GM10266 (cell line): ENCODE data around the gene DPYSL3.

Experiments
- DNase-seq: peaks from one replicate; pipeline ENCODE4 v3.0.0; 2012; ENCODE audit errors: extremely low spot score
- TF ChIP-seq, protein P1 (sequence below): IDR thresholded peaks from 2 replicates; pipeline ENCODE4 v1.5.1; 2012; ENCODE audit warnings: mild to moderate bottlenecking, low read depth; ENCODE audit not compliant: control insufficient read depth, insufficient read depth; ENCODE audit errors: missing control alignments

DPYSL3 gene

DNA sequence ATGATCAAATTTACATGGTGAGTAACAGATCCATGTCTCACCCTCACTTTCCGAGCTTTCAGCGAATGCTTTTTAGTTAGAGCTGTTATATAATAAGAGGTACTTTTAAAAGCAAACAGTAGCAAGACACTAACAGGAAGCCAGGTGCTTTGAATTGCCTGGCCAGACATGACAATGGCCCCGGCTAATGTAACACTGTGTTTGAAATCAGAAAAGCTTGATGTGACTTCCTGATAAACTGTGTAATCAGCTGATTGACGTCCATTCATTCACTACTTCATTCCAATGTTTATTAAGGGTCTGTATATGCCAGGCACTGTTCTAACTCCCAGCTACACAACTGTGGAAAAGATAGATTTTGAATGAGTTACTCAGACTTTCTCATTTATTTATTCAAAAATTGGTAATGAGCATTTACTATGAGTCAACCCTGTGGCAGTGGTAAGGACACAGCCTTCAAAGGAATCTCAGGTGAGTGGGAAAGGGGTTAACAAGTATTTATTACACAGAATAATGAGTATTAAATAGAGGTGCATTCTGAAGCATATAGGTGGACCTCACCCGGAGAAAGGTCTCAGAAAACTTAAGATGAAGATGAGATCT lies 26.6 kb downstream of the DPYSL3 start:
- TF ChIP-seq, protein P1, sequence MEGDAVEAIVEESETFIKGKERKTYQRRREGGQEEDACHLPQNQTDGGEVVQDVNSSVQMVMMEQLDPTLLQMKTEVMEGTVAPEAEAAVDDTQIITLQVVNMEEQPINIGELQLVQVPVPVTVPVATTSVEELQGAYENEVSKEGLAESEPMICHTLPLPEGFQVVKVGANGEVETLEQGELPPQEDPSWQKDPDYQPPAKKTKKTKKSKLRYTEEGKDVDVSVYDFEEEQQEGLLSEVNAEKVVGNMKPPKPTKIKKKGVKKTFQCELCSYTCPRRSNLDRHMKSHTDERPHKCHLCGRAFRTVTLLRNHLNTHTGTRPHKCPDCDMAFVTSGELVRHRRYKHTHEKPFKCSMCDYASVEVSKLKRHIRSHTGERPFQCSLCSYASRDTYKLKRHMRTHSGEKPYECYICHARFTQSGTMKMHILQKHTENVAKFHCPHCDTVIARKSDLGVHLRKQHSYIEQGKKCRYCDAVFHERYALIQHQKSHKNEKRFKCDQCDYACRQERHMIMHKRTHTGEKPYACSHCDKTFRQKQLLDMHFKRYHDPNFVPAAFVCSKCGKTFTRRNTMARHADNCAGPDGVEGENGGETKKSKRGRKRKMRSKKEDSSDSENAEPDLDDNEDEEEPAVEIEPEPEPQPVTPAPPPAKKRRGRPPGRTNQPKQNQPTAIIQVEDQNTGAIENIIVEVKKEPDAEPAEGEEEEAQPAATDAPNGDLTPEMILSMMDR: no peak
- DNase-seq: no peak

- DNase-seq: no peak
Measured at GRCh38 chr5:147482706-147483180, 27.1 kb downstream of the DPYSL3 start.

DNA sequence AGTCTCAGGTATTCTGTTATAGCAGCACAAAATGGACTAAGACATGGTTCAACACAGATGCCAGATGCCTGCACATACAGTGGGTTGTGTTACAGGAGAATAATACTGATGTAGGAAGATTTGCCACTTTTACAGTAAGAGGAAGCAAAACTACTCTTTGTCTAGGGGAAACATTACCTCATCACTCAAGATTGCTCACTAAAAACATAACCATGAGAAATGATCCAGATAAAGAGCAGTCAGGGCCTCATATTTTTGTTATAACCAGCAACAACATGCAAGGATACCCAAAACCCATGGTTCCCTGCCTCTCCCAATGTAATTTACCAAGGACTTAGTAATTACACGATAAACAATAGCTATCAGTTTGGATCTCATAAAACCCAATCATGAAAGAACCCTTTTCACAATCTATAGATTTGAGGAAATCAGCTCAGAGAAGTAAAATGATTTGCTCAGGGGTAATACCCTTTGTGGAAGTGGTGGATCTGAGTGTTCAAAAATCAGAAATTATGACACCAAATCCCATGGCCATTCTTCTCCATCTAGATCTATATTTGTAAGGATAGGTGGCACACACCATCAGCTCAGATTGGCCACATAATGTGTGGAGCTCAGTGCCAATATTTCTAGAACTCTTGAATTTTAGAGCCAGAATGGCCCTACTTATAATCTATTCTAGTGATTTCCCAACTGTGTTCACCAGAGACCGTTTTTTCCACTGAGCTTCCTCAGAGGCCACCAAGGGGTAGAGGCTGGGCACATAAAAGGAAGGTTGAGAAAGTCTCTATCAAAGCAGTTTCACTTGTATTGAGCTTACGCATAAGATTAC lies 27.8 kb downstream of the DPYSL3 start:
- DNase-seq: peak; percentile 42
- TF ChIP-seq, protein P1: no peak

More at GRCh38 chr5:147482706-147483180, 27.1 kb downstream of the DPYSL3 start:
- TF ChIP-seq, protein P1: no peak

GRCh38 chr5:147481376-147481775 lies 28.5 kb downstream of the DPYSL3 start:
- no peak for DNase-seq
- TF ChIP-seq, protein P1: no peak

DNA sequence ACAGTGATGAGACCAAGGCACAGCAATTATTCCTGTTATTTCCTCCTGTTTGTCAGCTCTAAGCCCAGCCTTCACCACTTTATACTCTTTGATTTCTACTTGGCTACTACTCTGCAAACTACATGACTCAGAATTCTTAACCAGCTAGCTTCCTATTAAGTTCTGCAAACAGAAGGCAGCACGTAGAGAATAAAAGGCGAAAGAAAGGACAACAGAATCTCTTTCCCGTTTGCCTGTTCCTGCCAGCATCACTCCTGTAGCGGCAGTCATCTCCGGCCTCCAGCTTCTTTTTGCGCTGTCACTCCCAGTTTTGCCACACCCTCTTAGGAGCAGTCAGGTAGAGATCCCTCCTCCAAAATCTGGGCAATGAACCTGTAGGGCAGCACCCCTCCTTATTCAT lies 29.9 kb downstream of the DPYSL3 start:
- TF ChIP-seq, protein P1: no peak
- DNase-seq: no peak

DNA sequence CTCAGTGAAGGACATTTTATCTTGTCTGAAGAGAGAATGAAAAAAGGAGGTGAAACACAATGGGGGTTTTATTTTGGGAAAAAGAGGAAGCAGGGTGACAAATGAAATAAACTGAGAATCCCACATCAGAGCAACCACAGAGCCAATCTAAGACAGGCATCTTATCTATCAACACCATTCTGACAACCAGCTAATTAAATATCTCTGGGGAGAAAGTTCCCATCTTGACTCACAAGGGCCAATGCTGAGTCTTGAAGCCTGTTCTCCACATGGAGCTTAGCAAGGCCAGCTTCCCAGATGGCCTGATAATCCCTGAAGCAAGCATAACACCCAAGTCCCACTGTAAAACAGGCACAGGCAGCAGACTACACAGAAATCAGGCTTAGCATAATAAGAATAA lies 30.4 kb downstream of the DPYSL3 start:
- TF ChIP-seq, protein P1: no peak
- DNase-seq: no peak

DNA sequence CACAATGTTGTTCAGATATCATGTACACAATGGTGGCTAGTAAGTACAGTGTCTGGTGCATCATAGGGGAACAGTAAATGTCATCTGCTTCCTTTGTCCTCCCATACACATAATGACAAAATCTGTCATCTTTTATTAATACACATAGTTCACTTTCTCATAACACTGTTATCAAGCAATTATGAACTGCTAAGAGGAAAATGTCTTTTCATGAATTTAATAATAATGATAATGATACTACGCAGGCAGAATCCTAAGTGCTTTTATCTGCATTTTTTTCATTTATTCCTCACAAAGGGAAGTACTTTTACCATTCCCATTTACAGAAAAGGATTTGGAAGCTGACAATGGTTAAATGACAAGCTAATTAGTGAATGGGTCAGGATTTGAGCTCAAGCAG lies 35.7 kb downstream of the DPYSL3 start:
- DNase-seq: no peak
- TF ChIP-seq, protein P1: no peak
